ENCODE results near the gene KCNQ2.

Gene KCNQ2

GRCh38 chr20:63404129-63405085 is 68.0 kb downstream of the KCNQ2 start:
- CTCF ChIA-PET: no interaction called here
- DNase-seq (ENCODE audit: low read depth, low spot score): no peak
- H3K4me3 ChIP-seq (ENCODE audit: low read depth, low read length): no peak overlapping the region
- no peak for TF ChIP-seq CTCF (IDR thresholded peaks at IDR 0.05; ENCODE audit: insufficient read depth, low read length, missing control alignments)
- POLR2A ChIA-PET: no interaction called here

DNA sequence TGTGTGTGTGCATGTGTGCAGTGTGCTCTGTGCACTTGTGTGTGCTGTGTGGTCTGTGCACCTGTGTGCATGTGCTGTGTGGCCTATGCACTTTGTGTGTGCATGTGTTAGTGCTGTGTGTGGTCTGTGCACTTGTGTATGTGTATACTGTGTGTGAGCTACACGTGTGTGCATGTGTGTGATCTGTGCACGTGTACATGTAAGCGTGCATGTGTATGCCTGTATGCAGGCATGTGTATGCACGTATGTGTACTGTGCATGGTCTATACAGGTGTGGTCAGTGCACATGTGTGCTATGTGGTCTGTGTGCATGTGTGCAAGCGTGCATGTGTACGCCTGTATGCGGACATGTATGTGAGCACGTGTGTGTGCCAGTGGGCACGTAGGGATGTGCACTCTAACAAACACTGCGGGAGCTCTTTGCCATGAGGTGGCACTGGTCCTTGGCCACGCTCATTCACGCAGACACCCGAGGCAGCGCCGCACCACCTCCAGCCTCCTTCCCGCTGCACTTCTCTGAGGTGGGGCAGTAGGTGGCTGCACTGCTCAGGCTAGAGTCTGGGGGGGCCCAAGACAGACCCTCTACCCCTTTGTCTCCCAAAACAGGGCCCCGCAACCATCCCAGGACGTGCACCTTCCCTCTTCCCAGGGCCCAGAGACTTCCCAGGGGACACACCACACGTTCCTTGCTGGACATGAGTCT is 68.9 kb downstream of the KCNQ2 start:
- DNase-seq (ENCODE audit: low read depth, low spot score): no peak
- no peak overlapping the region for H3K4me3 ChIP-seq (ENCODE audit: low read depth, low read length)
- no peak for TF ChIP-seq CTCF (IDR thresholded peaks at IDR 0.05; ENCODE audit: insufficient read depth, low read length, missing control alignments)
- ChIA-PET POLR2A (no interaction called here), CTCF (interaction anchor here (1.1 to 1.2 kb wide), 2 partner anchors 22 to 95 kb away, joined by 3 read pairs; no protein-coding TSS in a partner anchor)

GRCh38 chr20:63402860-63403220 is 69.6 kb downstream of the KCNQ2 start:
- POLR2A ChIA-PET: no interaction called here
- no peak for TF ChIP-seq CTCF (IDR thresholded peaks at IDR 0.05; ENCODE audit: insufficient read depth, low read length, missing control alignments)
- no peak for DNase-seq (ENCODE audit: low read depth, low spot score)
- H3K4me3 ChIP-seq (ENCODE audit: low read depth, low read length): no peak overlapping the region
- CTCF ChIA-PET: interaction anchor here (1.1 to 1.2 kb wide), 2 partner anchors 21 to 94 kb away, joined by 3 read pairs; no protein-coding TSS in a partner anchor

GRCh38 chr20:63402181-63402859 is 70.1 kb downstream of the KCNQ2 start:
- no peak overlapping the region for H3K4me3 ChIP-seq (ENCODE audit: low read depth, low read length)
- ChIA-PET POLR2A (interaction anchor here (0.6 kb wide), 1 partner anchor 8 kb away, joined by 3 read pairs; no protein-coding TSS in a partner anchor), CTCF (interaction anchor here (0.8 to 1.2 kb wide), 3 partner anchors 20 to 179 kb away, joined by 3 read pairs; no protein-coding TSS in a partner anchor)
- TF ChIP-seq CTCF (IDR thresholded peaks at IDR 0.05; ENCODE audit: insufficient read depth, low read length, missing control alignments): no peak
- DNase-seq (ENCODE audit: low read depth, low spot score): no peak

- no peak for DNase-seq (ENCODE audit: low read depth, low spot score)
- no peak for TF ChIP-seq CTCF (IDR thresholded peaks at IDR 0.05; ENCODE audit: insufficient read depth, low read length, missing control alignments)
- POLR2A ChIA-PET: interaction anchor here (0.6 kb wide), 1 partner anchor 8 kb away, joined by 3 read pairs; no protein-coding TSS in a partner anchor
- H3K4me3 ChIP-seq (ENCODE audit: low read depth, low read length): no peak overlapping the region
- CTCF ChIA-PET: interaction anchor here (0.8 kb wide), 1 partner anchor 178 kb away, joined by 3 read pairs; no protein-coding TSS in a partner anchor
These were observed 70.9 kb downstream of the KCNQ2 start for GRCh38 chr20:63401384-63402110.
